ENCODE results near the gene RPS16.

GRCh38 chr19:39481229-39481545 lies 45.4 kb upstream of the RPS16 start:
- TF ChIP-seq CTCF (IDR thresholded peaks at IDR 0.05) (no peak), POLR2A (IDR thresholded peaks at IDR 0.05) (no peak)
